Chondrocyte (in vitro differentiated cells): ENCODE results near the gene HM13. TPM values are rescaled to one million over a fixed set of nuclear protein-coding genes. Genes with fewer than 3 reads are reported as not detected.
"Not testable (repeated sequence)": the region's sequence is repeated elsewhere in the genome, so short reads cannot be mapped to it uniquely, and the experiment has no call there.

Source experiments
- DNase-seq: peaks from one replicate; pipeline ENCODE4 v3.0.0; 2021; ENCODE audit warnings: mixed read lengths, low spot score
- H3K27ac Mint-ChIP-seq: one replicate; pipeline ENCODE4 v1.8.0; 2021; ENCODE audit warnings: mild to moderate bottlenecking, moderate library complexity, mixed read lengths; ENCODE audit not compliant: unreplicated experiment
- H3K27me3 Mint-ChIP-seq: 2 replicates; pipeline ENCODE4 v1.8.0; 2021; ENCODE audit warnings: low read depth, mixed read lengths
- H3K36me3 Mint-ChIP-seq: 2 replicates; pipeline ENCODE4 v1.8.0; 2021; ENCODE audit warnings: low read depth, mixed read lengths
- H3K4me1 Mint-ChIP-seq: 2 replicates; pipeline ENCODE4 v1.8.0; 2021; ENCODE audit warnings: low read depth, mild to moderate bottlenecking, mixed read lengths
- H3K4me3 Mint-ChIP-seq: one replicate; pipeline ENCODE4 v1.8.0; 2021; ENCODE audit warnings: mild to moderate bottlenecking, moderate library complexity, mixed read lengths; ENCODE audit not compliant: unreplicated experiment
- H3K9me3 Mint-ChIP-seq: 2 replicates; pipeline ENCODE4 v1.8.0; 2021; ENCODE audit warnings: low read depth, mixed read lengths
- CTCF ChIP-seq: fragments of 200-600 bp; sonication (generic); IDR thresholded peaks from 2 replicates; pipeline ENCODE4 v1.5.0; 2021; ENCODE audit warnings: antibody characterized with exemption, mild to moderate bottlenecking, moderate library complexity
- total RNA-seq: library from RNA; stranded (reverse); gene quantifications from 3 replicates; pipeline ENCODE4 v1.2.1, GENCODE V29; 2021

HM13 gene
- total RNA-seq, 1 donor from 2014 or later, result 269 TPM

- Mint-ChIP-seq H3K27ac (no peak overlapping the region), H3K36me3 (no peaks in the 10 kb centered on the region), H3K9me3 (peaks cover 3% of the 10 kb centered on the region)
These were observed 65.0 kb downstream of the HM13 start for GRCh38 chr20:31579245-31579644.

GRCh38 chr20:31579941-31580651, 65.9 kb downstream of the HM13 start:
- H3K36me3 Mint-ChIP-seq, H3K9me3 Mint-ChIP-seq, H3K4me3 Mint-ChIP-seq, H3K27me3 Mint-ChIP-seq, DNase-seq, H3K27ac Mint-ChIP-seq, H3K4me1 Mint-ChIP-seq: not testable (repeated sequence)

More at GRCh38 chr20:31579245-31579644, 65.0 kb downstream of the HM13 start:
- no peak overlapping the region for H3K4me3 Mint-ChIP-seq
- H3K4me1 Mint-ChIP-seq, result peaks cover under 1% of the 10 kb centered on the region
- no peaks in the 10 kb centered on the region for H3K27me3 Mint-ChIP-seq
- no peak for DNase-seq
- TF ChIP-seq CTCF, result no peak

GRCh38 chr20:31580706-31581105, 66.5 kb downstream of the HM13 start:
- Mint-ChIP-seq H3K36me3 (no peaks in the 10 kb centered on the region), H3K27ac (no peak overlapping the region), H3K9me3 (peaks cover 3% of the 10 kb centered on the region), H3K4me3 (no peak overlapping the region), H3K27me3 (no peaks in the 10 kb centered on the region), H3K4me1 (no peaks in the 10 kb centered on the region)
- TF ChIP-seq CTCF, result no peak
- DNase-seq, result no peak

DNA sequence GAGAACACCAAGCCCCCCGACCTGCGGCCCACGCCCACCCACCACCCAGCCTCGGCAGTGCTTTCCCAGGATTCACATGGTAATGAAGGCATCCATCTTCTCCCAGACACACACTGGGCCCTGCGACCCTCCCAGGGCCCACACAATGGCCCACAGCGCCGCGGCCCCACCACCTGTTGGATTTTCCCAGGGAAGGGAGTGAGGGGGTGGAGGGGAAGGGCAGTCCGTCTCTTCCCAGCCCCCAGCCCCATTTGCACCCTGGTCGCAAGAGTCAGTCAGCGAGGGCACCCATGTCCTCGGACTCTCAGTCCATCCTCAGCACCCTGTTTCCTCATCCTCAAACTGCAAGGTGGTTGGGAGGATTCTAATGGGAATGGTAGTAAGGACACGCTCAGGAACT, 67.1 kb downstream of the HM13 start:
- no peak for DNase-seq
- no peak for TF ChIP-seq CTCF
- H3K4me3 Mint-ChIP-seq, result no peak overlapping the region
- no peaks in the 10 kb centered on the region for H3K27me3 Mint-ChIP-seq
- no peaks in the 10 kb centered on the region for H3K36me3 Mint-ChIP-seq
- no peaks in the 10 kb centered on the region for H3K4me1 Mint-ChIP-seq
- H3K27ac Mint-ChIP-seq, result no peak overlapping the region
- H3K9me3 Mint-ChIP-seq, result peaks cover 3% of the 10 kb centered on the region

DNA sequence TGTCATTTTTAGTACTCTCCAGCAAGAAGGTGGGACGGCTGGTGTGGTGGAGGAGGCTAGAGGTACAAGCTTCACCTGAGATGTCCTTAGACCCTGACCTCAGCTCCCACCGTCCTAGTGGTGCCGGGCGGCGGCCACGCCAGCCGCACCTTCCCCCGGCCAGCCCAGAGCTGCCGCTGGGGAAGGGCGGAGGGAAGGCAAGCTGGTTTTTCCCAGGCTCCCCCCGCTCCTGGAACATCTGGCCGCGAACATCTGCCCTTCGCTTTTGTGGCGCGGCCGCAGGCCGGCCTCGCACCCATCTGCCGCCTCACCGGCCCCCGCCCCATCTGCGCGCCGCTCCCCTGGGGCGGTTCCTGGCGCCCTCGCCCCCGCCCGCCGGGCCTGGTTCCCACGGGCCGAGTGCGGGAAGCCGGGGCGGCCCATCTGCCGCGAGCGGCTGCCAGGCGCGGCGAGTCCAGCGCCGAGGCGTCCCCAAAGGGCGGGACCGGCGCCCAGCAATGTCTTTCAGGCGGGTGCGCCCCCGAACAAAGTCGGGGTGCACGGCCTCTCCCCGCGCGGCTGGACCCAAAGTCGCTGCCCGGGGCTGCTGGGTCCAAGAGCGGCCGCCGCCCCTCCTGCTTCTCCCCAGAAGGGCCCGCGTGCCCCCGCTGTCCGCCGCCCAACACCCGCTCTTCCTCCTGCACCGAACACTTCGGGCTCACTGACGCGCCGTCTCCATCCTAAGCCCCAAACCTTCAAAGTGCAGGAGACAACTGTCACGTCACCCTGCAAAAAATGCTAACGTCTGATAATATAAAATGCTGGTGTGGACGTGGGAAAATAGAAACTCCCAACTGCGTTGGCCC, 73.5 kb downstream of the HM13 start:
- Mint-ChIP-seq H3K4me1 (peaks cover 9% of the 10 kb centered on the region), H3K4me3 (peak overlapping the region; percentile 72), H3K27ac (peak overlapping the region; percentile 65), H3K9me3 (no peaks in the 10 kb centered on the region), H3K36me3 (no peaks in the 10 kb centered on the region), H3K27me3 (no peaks in the 10 kb centered on the region)
- no peak for TF ChIP-seq CTCF
- no peak for DNase-seq
